Activated CD4-positive, CD25-positive, alpha-beta regulatory T cell treated with anti-CD3 and anti-CD28 coated beads, Interleukin-2, amount 50 U/mL, for 24 hours (primary cell): ENCODE data around the gene LRTM1.

Experiments used
- ATAC-seq, 2 donors: fragments of 150-1000 bp; cut with Tn5 transposase; one replicate each; pipeline ENCODE4 v1.10.0; 2021; ENCODE audit warnings: mild to moderate bottlenecking in 1 of 2, moderate library complexity in 1 of 2

The LRTM1 gene

DNA sequence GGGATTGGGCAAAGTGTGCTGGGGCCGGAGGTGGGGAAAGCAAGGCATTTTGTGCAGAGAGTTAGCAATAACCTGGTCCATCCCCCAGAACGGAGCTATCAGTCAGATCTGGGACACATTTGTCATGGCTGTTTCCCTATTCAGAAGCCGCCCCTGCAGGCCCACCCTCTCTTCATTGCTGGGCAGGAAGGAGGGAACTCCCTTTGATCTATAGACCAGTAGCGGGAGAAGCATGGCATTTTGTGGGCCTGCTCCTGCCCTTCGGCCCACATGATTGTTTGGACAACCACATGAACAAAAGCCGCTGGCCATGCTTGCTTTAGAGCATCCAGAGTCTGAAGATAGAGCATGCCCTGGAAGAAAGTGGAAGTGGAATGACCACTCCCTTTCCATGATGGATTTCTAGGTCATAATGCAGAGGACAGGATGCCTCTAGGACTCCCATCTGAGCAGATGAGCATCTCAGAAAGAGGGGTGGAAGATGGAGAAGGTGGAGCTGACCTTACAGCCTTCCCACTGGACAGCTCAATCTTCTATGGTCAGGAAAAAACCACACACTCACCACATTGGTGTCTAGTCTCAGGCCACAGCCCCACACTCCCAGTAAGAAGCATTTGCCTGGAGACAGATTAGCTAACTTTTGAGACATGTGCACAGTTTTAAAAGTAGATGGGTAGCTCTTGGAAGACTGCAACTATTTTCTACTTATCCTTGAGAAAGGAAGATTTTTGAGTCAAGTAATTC is 11.9 kb upstream of the LRTM1 start:
- ATAC-seq: no peak

- no peak for ATAC-seq
These were observed 8.7 kb upstream of the LRTM1 start for GRCh38 chr3:54936561-54936960.

DNA sequence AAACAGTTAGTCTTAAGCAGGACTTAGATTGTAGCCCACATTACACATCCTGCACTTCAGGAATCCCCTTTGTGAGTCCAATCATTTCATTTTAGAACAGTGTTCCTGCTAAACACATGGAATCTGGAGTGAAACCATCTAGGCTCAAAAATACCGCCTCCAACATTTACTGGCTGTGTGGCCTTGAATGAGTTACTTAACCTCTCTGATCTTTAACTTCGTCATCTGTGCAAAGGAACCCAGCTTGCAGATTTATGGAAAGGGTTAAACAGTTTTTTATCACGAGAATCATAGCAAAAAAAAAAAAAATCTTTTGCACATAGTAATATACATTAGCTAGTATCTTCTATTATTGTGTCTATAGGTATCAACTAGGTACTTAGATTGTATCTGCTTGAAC is 8.0 kb upstream of the LRTM1 start:
- ATAC-seq: no peak

- no peak for ATAC-seq
These were observed 4.7 kb upstream of the LRTM1 start for GRCh38 chr3:54932606-54933005.

GRCh38 chr3:54931182-54931581 is 3.3 kb upstream of the LRTM1 start:
- no peak for ATAC-seq

- ATAC-seq: no peak
These were observed 9.3 kb downstream of the LRTM1 start for GRCh38 chr3:54918516-54918915.

GRCh38 chr3:54917862-54918261 is 10.0 kb downstream of the LRTM1 start:
- no peak for ATAC-seq

DNA sequence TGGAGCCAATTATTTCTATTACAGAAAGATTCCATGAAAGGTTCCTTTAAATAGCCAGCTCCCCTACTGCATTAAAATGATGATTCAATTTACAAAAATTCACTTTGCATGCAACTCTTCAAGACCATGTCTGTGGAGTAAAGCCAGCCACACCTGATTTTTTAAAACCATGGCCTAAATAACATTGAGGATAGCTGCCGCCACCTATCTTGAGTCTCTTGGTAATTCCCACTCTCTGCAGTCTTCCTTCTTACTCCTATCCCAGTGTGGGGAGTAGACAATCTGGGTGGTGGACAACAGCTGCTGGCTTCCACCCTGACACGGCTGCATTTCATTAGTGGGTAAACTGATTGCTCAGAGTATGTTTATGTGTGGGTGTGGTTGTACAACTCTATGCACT is 10.7 kb downstream of the LRTM1 start:
- no peak for ATAC-seq

DNA sequence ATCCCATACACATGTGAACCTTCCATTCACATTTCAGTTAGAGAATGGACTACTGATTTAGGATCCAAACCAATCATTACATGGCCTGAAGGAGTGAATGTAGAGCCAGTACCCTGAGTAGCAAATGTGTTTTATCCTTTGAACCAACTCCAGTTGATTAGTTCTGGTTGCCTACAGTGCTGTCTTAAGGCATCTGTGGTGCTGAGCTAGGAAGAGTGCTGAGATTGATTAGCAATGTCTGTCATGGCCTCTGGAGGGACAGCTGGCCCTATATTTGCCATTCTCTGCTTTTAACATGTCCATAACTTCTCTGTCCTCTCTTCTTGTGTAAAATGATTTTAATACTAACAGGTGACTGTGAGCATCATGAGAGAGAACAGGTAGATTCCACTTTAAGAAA is 11.1 kb downstream of the LRTM1 start:
- no peak for ATAC-seq

DNA sequence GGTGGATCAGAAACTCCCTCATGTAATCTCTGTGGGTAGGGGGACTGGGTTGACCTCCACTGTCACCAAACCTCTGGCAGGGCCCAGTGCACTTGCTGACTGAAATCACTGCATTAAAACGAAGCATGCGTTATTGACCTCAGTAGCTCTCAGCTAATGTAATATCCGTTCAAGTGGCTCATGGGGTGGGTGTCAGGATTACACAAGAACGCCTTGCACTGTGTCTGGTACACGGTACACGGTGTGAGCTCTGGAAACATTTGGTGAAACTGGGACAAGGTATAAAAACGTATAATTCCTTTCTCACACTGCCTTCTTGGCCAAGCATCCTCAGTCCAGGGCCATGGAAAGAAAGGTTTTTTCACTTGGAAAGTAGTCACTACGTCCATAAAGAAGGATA is 11.9 kb downstream of the LRTM1 start:
- ATAC-seq: no peak

- ATAC-seq: no peak
These were observed 12.7 kb downstream of the LRTM1 start for GRCh38 chr3:54915181-54915580.

GRCh38 chr3:54914180-54914579 is 13.7 kb downstream of the LRTM1 start:
- no peak for ATAC-seq

GRCh38 chr3:54909191-54909590 is 18.7 kb downstream of the LRTM1 start:
- no peak for ATAC-seq

DNA sequence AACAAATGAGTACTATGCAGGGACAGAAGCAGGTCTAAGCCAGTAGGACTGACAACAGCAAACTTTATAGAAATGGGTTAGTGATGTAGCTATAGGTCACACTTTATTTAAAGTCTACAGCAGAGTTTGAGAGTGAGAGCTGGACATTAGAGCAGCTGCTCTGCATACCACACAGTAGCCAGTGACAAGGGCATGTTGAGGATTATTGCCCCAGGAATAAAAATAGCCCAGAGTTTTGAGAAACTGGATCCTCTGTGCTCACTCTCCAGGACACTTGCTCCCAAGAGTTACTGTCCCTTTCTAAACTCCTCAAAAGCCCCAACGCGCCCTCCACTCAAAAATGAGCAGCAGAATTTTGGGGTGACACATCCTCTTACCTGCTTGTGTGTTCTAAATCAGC is 21.1 kb downstream of the LRTM1 start:
- ATAC-seq: no peak

GRCh38 chr3:54905920-54906319 is 21.9 kb downstream of the LRTM1 start:
- no peak for ATAC-seq

GRCh38 chr3:54905261-54905888 is 22.5 kb downstream of the LRTM1 start:
- ATAC-seq: no peak

GRCh38 chr3:54901906-54902685 is 25.8 kb downstream of the LRTM1 start:
- ATAC-seq: no peak

GRCh38 chr3:54900838-54901591 is 26.8 kb downstream of the LRTM1 start:
- ATAC-seq: no peak

DNA sequence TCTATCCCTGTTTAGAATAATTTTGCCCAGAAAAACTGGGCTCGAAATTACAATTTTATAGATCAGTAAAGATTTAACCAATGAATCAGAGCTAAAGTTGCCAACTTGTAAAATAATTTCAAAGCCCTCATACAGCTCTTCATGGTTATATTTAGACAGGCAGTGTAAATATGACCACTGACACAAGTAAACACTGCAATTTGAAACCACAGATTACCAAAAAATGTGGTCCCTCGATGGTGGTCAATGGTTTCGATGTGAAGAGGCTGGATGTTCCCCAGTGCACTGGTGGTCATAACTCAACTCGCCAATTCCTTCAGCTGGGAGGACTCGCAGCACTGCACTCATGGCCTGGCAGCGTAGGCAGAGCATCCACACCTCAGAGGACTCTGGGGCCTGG is 28.6 kb downstream of the LRTM1 start:
- ATAC-seq: no peak

DNA sequence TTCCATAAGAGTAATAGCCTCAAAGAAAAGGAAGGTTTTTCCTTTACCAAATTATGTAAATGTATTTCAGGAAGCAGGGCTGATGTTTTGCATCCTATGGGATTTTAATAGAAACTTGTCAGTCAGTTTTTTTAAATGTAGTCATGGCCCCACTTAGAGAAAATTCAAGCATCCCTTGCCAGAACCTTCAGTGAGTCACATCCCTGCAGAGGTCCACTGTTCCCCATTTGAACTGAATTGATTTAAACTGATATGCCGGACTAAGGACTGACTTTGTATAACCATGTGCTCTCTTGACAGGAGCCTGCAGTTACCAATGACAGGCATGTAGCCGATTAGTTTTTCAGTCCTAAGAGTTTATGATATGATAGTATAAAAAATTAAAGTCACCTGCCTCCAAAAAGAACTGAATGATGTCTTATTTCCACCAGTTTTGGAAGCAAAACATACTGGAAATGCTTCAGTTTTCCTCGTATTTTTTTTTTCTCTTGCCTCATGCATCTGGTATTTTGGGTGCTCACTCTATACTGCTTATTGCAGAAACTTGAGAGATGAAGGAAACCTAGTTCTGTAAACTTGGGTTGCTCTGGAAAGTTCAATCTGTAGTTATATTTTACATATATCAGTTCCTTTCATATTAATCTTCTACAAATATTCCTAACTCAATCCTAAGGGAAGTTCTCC is 30.7 kb downstream of the LRTM1 start:
- no peak for ATAC-seq

- ATAC-seq: no peak
These were observed 32.2 kb downstream of the LRTM1 start for GRCh38 chr3:54895613-54896012.

- no peak for ATAC-seq
These were observed 35.7 kb downstream of the LRTM1 start for GRCh38 chr3:54892168-54892567.

DNA sequence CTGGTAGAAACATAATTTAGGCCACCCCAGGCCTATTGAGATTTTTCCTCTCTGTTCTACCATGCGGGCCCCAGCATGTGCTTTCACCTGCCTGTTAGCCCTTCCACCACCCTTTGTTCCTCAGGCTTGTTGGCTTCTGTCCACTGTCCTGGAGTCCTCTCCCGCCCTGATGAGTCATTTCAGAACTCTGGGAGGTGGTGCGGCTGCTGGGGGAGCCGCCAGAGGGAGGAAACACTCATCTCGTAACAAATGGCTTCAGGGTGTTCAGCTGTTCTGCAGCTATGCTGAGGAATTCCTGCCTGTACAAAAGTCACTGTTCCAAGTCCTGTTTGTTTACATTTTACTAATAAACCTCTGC is 36.3 kb downstream of the LRTM1 start:
- ATAC-seq: no peak
